RWPE2 (cell line): Measurements from ENCODE around the gene IL20RA.

Experiments
- ATAC-seq: fragments of 200-7000 bp; cut with Tn5 transposase; 3 replicates; pipeline ENCODE4 v1.9.1; 2021; ENCODE audit warnings: low read depth
- DNase-seq: peaks from one replicate; pipeline ENCODE4 v3.0.0-alpha.2; 2020; ENCODE audit warnings: low spot score
- H3K27ac ChIP-seq: fragments of 450-650 bp; 2 replicates; pipeline ENCODE4 v1.5.1; 2017; ENCODE audit warnings: mild to moderate bottlenecking; ENCODE audit not compliant: poor library complexity, severe bottlenecking
- H3K27me3 ChIP-seq: fragments of 250-450 bp; sonication (Bioruptor Pico); 2 replicates; pipeline ENCODE4 v1.5.1; 2021; ENCODE audit warnings: mild to moderate bottlenecking, moderate library complexity; ENCODE audit not compliant: insufficient read depth, poor library complexity, severe bottlenecking
- H3K36me3 ChIP-seq: fragments of 250-450 bp; sonication (Bioruptor Pico); 2 replicates; pipeline ENCODE4 v1.5.1; 2020; ENCODE audit warnings: low read depth, mild to moderate bottlenecking, moderate library complexity
- H3K4me1 ChIP-seq: fragments of 250-450 bp; sonication (Bioruptor Pico); 2 replicates; pipeline ENCODE4 v1.5.1; 2021; ENCODE audit warnings: mild to moderate bottlenecking, moderate library complexity; ENCODE audit not compliant: insufficient read depth, poor library complexity, severe bottlenecking
- H3K4me3 ChIP-seq: fragments of 250-450 bp; sonication (Bioruptor Pico); 2 replicates; pipeline ENCODE4 v1.5.1; 2021; ENCODE audit warnings: mild to moderate bottlenecking, moderate library complexity; ENCODE audit not compliant: severe bottlenecking
- H3K9me3 ChIP-seq: fragments of 250-450 bp; sonication (Bioruptor Pico); 2 replicates; pipeline ENCODE4 v1.5.1; 2021; ENCODE audit warnings: mild to moderate bottlenecking, moderate library complexity; ENCODE audit not compliant: severe bottlenecking
- TF ChIP-seq, protein P1 (sequence below): fragments of 450-650 bp; IDR thresholded peaks from one replicate; pipeline ENCODE4 v1.5.1; 2017; ENCODE audit warnings: mild to moderate bottlenecking, moderate library complexity; ENCODE audit not compliant: poor library complexity, severe bottlenecking

Gene IL20RA

DNA sequence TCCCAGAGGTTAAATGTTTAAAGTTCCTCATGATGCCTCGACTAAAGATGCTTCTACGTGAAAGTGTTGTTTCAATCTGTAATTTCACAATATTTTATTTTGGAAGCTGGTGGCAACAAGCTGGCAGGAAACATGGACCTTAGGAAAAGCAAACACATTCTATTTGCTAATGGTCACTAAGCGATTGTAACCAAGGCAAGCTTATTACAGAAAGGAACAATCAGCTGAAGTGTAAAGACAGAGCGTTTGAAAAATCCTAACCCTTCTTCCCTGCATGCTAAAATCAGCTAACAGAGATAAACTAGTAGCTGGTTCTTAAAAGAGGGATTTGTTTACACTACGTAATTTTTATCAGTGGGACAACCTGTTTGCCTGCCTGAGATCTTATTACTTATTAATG lies 50.0 kb downstream of the IL20RA start:
- DNase-seq = no peak
- Histone ChIP-seq H3K27me3 (no peaks in the 10 kb centered on the region), H3K4me3 (no peak overlapping the region), H3K27ac (no peak overlapping the region), H3K36me3 (no peaks in the 10 kb centered on the region), H3K9me3 (no peaks in the 10 kb centered on the region), H3K4me1 (peaks cover 3% of the 10 kb centered on the region)
- no peak for ATAC-seq
- TF ChIP-seq, protein P1, sequence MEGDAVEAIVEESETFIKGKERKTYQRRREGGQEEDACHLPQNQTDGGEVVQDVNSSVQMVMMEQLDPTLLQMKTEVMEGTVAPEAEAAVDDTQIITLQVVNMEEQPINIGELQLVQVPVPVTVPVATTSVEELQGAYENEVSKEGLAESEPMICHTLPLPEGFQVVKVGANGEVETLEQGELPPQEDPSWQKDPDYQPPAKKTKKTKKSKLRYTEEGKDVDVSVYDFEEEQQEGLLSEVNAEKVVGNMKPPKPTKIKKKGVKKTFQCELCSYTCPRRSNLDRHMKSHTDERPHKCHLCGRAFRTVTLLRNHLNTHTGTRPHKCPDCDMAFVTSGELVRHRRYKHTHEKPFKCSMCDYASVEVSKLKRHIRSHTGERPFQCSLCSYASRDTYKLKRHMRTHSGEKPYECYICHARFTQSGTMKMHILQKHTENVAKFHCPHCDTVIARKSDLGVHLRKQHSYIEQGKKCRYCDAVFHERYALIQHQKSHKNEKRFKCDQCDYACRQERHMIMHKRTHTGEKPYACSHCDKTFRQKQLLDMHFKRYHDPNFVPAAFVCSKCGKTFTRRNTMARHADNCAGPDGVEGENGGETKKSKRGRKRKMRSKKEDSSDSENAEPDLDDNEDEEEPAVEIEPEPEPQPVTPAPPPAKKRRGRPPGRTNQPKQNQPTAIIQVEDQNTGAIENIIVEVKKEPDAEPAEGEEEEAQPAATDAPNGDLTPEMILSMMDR = no peak

DNA sequence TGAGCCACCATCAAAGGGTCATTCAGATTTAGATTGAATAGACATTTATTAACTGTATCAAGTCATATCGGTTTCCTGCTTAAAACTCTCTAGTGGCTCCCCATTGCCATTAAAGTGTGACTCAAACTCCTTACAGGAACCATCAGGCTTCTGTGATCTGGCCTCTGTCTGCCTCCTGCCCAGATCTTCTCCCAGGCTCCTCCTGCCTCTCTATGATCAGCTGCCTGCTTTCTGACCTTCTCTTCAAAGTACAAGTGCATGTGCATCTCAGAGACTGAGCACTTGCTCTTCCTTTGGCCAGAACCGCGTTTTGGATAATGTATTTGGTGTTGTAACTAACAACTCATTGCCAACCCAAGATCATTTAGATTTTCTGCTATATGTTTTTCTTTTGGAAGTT lies 52.7 kb downstream of the IL20RA start:
- Histone ChIP-seq H3K27ac (no peak overlapping the region), H3K4me3 (no peak overlapping the region), H3K36me3 (no peaks in the 10 kb centered on the region), H3K9me3 (no peaks in the 10 kb centered on the region), H3K27me3 (peaks cover 4% of the 10 kb centered on the region), H3K4me1 (peaks cover 3% of the 10 kb centered on the region)
- TF ChIP-seq, protein P1 = no peak
- no peak for DNase-seq
- no peak for ATAC-seq

DNA sequence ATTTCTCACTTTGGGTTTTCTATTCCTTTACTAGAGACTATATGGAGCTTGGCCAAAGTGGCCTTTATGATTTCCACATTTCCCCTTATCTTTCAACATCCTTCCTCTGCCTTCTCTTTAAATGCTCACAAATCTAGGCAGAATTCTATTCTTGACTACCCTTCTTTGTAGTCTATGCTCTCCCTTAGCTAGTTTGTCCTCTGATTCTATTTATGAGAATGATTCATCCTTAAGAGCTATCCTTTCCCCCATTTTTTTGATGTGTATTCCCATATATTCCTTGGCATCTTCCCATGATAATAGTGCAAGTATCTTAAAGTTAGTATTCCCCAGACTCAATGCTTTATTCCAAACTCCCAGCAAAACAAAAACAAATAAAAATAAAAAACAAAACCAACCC lies 53.1 kb downstream of the IL20RA start:
- Histone ChIP-seq H3K27me3 (peaks cover 4% of the 10 kb centered on the region), H3K36me3 (no peaks in the 10 kb centered on the region), H3K4me1 (peaks cover 3% of the 10 kb centered on the region), H3K4me3 (no peak overlapping the region), H3K27ac (no peak overlapping the region), H3K9me3 (no peaks in the 10 kb centered on the region)
- TF ChIP-seq, protein P1 = no peak
- no peak for ATAC-seq
- no peak for DNase-seq

DNA sequence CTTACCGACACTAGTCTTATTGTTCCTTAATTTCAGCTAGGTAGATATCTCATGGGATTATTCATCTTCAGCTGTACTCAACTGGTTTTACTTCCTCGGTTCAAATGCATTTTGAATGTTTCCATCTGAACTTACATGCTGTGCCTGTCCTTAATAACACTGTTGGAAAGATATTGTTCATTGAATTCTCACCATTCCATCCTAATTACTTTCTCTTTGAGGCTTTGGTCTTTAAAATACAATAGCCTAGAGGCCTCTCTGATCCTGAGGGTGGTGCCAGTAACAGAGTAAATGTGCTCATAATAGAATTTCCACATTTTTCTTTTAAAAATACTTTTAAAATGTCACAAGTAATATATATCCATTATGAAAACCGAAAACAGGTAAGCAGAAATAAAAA lies 54.0 kb downstream of the IL20RA start:
- Histone ChIP-seq H3K27ac (no peak overlapping the region), H3K27me3 (peaks cover 4% of the 10 kb centered on the region), H3K9me3 (no peaks in the 10 kb centered on the region), H3K4me3 (no peak overlapping the region), H3K4me1 (peaks cover 3% of the 10 kb centered on the region), H3K36me3 (no peaks in the 10 kb centered on the region)
- no peak for DNase-seq
- ATAC-seq = no peak
- TF ChIP-seq, protein P1 = no peak

DNA sequence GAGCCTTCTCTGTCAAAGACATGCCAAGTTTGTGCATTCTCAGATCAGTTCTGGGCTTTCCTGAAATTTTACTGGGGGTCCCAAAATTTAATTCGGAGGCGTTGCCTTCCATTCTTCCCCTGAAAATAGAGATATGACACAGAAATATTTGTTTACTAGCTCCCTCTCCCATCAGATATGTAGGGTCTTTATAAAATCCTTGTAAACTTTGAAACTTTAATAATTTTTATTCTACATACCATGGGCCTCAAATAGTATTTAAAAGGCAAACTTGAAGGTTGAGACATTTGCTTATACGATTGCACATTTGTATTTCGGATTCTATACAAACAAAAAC lies 54.6 kb downstream of the IL20RA start:
- no peaks in the 10 kb centered on the region for H3K36me3 ChIP-seq
- no peak for DNase-seq
- no peaks in the 10 kb centered on the region for H3K9me3 ChIP-seq
- peaks cover 4% of the 10 kb centered on the region for H3K27me3 ChIP-seq
- peaks cover 3% of the 10 kb centered on the region for H3K4me1 ChIP-seq
- TF ChIP-seq, protein P1 = no peak
- H3K4me3 ChIP-seq = peak overlapping the region; percentile 26
- ATAC-seq = no peak
- H3K27ac ChIP-seq = no peak overlapping the region
